ENCODE data around the gene CWF19L2. TPM values are rescaled to one million over a fixed set of nuclear protein-coding genes. Genes with fewer than 3 reads are reported as not detected.

The CWF19L2 gene
- total RNA-seq, 2 donors from 2014 or later = 9.7 to 11.6 TPM

GRCh38 chr11:107354780-107355179, 102.8 kb downstream of the CWF19L2 start:
- no peak for ATAC-seq
- DNase-seq = no peak
- intact Hi-C loops (cut with DNase I) = no loop called here

DNA sequence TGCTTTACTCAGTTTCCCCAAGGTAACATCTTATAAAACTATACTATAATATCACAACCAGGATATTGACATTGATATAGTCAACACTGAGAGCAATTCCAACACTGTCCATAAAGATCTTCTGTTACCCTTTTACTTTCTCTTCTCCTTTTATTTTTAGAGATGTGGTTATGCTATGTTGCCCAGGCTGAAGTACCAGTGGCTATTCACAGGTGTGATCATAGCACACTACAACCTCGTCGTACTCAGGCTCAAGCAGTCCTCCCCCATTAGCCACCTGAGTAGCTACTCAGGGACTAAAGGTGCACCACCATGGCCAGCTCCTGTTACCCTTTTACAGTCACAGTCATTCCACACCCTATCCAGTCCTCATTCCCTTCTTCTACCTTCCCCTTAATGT, 119.7 kb downstream of the CWF19L2 start:
- intact Hi-C loops (cut with DNase I) = no loop called here
- ATAC-seq (no peak), DNase-seq (no peak)

GRCh38 chr11:107331728-107332127, 125.9 kb downstream of the CWF19L2 start:
- intact Hi-C loops (cut with DNase I) = no loop called here
- DNase-seq (no peak), ATAC-seq (no peak)

GRCh38 chr11:107329164-107329563, 128.5 kb downstream of the CWF19L2 start:
- DNase-seq (no peak), ATAC-seq (no peak)
- intact Hi-C loops (cut with DNase I) = no loop called here

DNA sequence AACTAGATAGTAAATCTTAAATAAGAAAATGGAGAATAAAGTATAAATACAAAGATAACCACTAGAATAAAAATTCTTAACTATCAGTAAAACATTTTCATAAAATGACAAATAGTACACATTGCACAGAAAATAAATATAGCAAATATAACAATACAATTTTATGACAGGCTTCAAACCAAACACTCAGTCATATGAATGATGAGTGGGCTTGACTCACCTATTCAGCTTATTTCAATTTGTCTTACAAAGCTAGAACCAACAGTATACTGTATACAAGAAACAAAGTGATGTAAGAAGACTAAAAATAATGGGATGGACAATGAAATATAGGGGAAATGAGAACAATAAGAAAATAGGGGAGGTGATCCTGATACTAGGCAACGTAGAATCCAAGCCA, 141.2 kb downstream of the CWF19L2 start:
- intact Hi-C loops (cut with DNase I) = no loop called here
- ATAC-seq (no peak), DNase-seq (no peak)

DNA sequence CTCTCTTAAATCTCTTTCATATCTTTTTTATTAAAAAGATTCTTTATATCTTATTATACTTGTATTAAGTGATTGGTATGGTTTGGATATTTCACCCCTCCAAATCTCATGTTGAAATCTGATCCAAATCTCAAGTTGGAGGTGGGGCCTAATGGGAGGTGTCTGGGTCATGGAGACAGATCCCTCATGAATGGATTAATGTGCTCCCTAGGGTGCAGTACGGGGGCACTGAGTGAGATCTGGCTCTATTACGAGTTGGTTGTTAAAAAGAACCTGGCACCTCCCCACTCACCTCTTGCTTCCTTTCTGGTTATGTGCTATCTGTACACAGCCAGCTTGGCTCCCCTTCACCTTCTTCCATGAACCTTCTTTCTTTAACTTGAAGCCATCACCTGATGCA, 149.6 kb downstream of the CWF19L2 start:
- no peak for ATAC-seq
- DNase-seq = no peak
- intact Hi-C loops (cut with DNase I) = no loop called here

DNA sequence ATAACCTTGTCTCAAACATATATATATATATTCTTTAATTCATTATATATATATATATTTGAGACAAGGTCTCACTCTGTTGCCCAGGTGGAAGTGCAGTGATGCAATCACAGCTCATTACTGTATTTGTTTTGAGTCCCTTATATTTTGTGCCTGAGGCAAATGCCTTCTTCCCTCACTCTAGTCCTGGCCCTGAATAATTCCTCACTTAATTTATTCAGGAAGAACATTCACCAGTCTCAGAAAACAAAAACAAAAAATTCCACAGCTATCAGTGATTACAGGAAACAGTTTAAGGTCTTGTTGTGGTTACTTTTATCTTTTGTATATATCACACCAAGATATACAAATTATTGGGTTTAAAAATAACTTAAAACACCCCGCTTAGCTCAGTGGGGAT, 155.7 kb downstream of the CWF19L2 start:
- intact Hi-C loops (cut with DNase I) = no loop called here
- no peak for DNase-seq
- ATAC-seq = no peak

DNA sequence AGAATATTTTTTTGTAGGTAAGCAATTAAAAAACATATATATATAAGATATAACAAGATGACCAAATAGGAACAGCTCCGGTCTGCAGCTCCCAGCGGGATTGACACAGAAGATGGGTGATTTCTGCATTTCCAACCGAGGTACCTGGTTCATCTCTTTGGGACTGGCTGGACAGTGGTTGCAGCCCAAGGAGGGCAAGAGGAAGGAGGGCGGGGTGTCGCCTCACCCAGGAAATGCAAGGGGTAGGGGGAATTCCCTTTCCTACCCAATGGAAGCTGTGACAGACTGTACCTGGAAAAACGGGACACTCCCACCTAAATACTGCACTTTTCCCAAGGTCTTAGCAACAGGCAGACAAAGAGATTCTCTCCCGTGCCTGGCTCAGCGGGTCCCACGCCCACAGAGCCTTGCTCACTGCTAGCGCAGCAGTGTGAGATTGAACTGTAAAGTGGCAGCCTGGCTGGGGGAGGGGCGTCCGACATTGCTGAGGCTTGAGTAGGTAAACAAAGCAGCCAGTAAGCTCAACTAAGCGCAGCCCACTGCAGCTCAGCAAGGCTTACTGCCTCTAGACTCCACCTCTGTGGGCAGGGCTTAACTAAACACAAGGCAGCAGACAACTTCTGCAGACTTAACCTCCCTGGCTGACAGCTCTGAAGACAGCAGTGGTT, 163.8 kb downstream of the CWF19L2 start:
- intact Hi-C loops (cut with DNase I) = no loop called here
- ATAC-seq (no peak), DNase-seq (no peak)

DNA sequence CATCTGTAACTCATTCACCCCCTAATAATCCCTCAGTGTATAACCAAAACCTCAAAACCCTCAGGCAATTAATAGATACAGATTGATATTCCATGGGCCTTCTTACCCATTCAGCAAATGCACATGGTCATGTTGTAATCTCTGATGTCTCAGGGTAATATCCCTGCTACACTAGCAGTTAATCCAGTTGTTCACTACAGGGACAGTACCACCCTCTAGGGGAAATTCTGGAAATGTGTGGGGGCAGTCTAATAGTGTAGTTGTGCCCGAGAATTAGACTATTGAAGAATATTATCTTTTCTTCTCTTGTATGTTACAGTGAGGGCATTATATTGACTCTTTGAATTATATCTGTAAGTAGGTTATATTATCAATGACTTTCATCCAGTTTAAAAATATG, 175.4 kb downstream of the CWF19L2 start:
- no peak for DNase-seq
- intact Hi-C loops (cut with DNase I) = no loop called here
- ATAC-seq = no peak

Other genes with a start within 250 kb of the CWF19L2 start
- 1 to 10 TPM; 6.3 to 6.5 TPM for gene ALKBH8, start 107.9 kb upstream of the CWF19L2 start, total RNA-seq
- 1 to 10 TPM; 7.3 to 9.9 TPM for gene ELMOD1, start 133.3 kb upstream of the CWF19L2 start, total RNA-seq

Measured in left cardiac atrium (tissue), 4 donors.